ENCODE data around the gene APBB1. TPM values are rescaled to one million over a fixed set of nuclear protein-coding genes. Genes with fewer than 3 reads are reported as not detected.

The APBB1 gene
- total RNA-seq, 1 donor from 2014 or later: 57.7 TPM

GRCh38 chr11:6437423-6437822 is 18.5 kb upstream of the APBB1 start:
- Mint-ChIP-seq H3K4me1 (ENCODE audit: unreplicated experiment) (no peaks in the 10 kb centered on the region), H3K36me3 (ENCODE audit: unreplicated experiment) (no peaks in the 10 kb centered on the region), H3K4me3 (ENCODE audit: unreplicated experiment) (no peak overlapping the region), H3K27ac (ENCODE audit: unreplicated experiment) (no peak overlapping the region), H3K27me3 (ENCODE audit: unreplicated experiment) (no peaks in the 10 kb centered on the region), H3K9me3 (ENCODE audit: unreplicated experiment) (no peaks in the 10 kb centered on the region)
- DNase-seq (ENCODE audit: extremely low spot score, unreplicated experiment): no peak
- TF ChIP-seq CTCF (IDR thresholded peaks at IDR 0.05): no peak

GRCh38 chr11:6433998-6434660 is 15.2 kb upstream of the APBB1 start:
- no peak for DNase-seq (ENCODE audit: extremely low spot score, unreplicated experiment)
- Mint-ChIP-seq H3K9me3 (ENCODE audit: unreplicated experiment) (no peaks in the 10 kb centered on the region), H3K4me1 (ENCODE audit: unreplicated experiment) (peaks cover 5% of the 10 kb centered on the region), H3K36me3 (ENCODE audit: unreplicated experiment) (no peaks in the 10 kb centered on the region), H3K27ac (ENCODE audit: unreplicated experiment) (no peak overlapping the region), H3K27me3 (ENCODE audit: unreplicated experiment) (no peaks in the 10 kb centered on the region), H3K4me3 (ENCODE audit: unreplicated experiment) (no peak overlapping the region)
- TF ChIP-seq CTCF (IDR thresholded peaks at IDR 0.05): no peak

GRCh38 chr11:6431861-6432260 is 13.0 kb upstream of the APBB1 start:
- Mint-ChIP-seq H3K4me1 (ENCODE audit: unreplicated experiment) (peaks cover 5% of the 10 kb centered on the region), H3K27ac (ENCODE audit: unreplicated experiment) (no peak overlapping the region), H3K27me3 (ENCODE audit: unreplicated experiment) (no peaks in the 10 kb centered on the region), H3K36me3 (ENCODE audit: unreplicated experiment) (no peaks in the 10 kb centered on the region), H3K9me3 (ENCODE audit: unreplicated experiment) (no peaks in the 10 kb centered on the region), H3K4me3 (ENCODE audit: unreplicated experiment) (no peak overlapping the region)
- no peak for TF ChIP-seq CTCF (IDR thresholded peaks at IDR 0.05)
- DNase-seq (ENCODE audit: extremely low spot score, unreplicated experiment): no peak

- no peak for DNase-seq (ENCODE audit: extremely low spot score, unreplicated experiment)
- TF ChIP-seq CTCF (IDR thresholded peaks at IDR 0.05): no peak
- H3K4me3 Mint-ChIP-seq (ENCODE audit: unreplicated experiment): no peak overlapping the region
- H3K4me1 Mint-ChIP-seq (ENCODE audit: unreplicated experiment): peaks cover 5% of the 10 kb centered on the region
- no peaks in the 10 kb centered on the region for H3K36me3 Mint-ChIP-seq (ENCODE audit: unreplicated experiment)
- H3K27ac Mint-ChIP-seq (ENCODE audit: unreplicated experiment): no peak overlapping the region
- peaks cover 28% of the 10 kb centered on the region for H3K27me3 Mint-ChIP-seq (ENCODE audit: unreplicated experiment)
- no peaks in the 10 kb centered on the region for H3K9me3 Mint-ChIP-seq (ENCODE audit: unreplicated experiment)
These were observed 8.6 kb upstream of the APBB1 start for GRCh38 chr11:6427516-6427915.

GRCh38 chr11:6420677-6421076 is 1.8 kb upstream of the APBB1 start:
- H3K4me3 Mint-ChIP-seq (ENCODE audit: unreplicated experiment): no peak overlapping the region
- peaks cover 33% of the 10 kb centered on the region for H3K27me3 Mint-ChIP-seq (ENCODE audit: unreplicated experiment)
- DNase-seq (ENCODE audit: extremely low spot score, unreplicated experiment): no peak

More at GRCh38 chr11:6420677-6421076, 1.8 kb upstream of the APBB1 start:
- no peaks in the 10 kb centered on the region for H3K9me3 Mint-ChIP-seq (ENCODE audit: unreplicated experiment)
- H3K27ac Mint-ChIP-seq (ENCODE audit: unreplicated experiment): no peak overlapping the region
- no peak for TF ChIP-seq CTCF (IDR thresholded peaks at IDR 0.05)
- H3K4me1 Mint-ChIP-seq (ENCODE audit: unreplicated experiment): peaks cover 10% of the 10 kb centered on the region
- no peaks in the 10 kb centered on the region for H3K36me3 Mint-ChIP-seq (ENCODE audit: unreplicated experiment)

Measured in osteocyte (in vitro differentiated cells).